Activated naive CD4-positive, alpha-beta T cell (primary cell): ENCODE measurements around the gene PGAM1.
"Not testable (repeated sequence)": the region's sequence is repeated elsewhere in the genome, so short reads cannot be mapped to it uniquely, and the experiment has no call there.

ENCODE experiments used
- DNase-seq, 4 experiments: peaks; one replicate each; lab custom pipeline; 2025; lab: John Stamatoyannopoulos, UW

PGAM1 gene

DNA sequence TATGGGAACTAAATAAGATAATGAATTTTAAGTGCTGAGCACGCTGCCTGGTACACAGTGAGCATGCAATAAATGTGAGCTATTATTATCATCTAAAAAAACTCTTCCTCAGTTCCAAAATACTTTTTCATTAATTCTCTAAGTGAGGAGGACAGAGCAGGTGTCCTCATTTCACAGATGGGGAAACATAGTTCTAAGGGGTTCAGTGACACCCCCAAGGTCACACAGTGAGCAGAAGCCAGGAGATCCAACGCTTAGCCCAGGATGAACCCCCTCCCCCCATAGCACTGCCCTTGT is 18.1 kb upstream of the PGAM1 start:
- no peak for DNase-seq

DNA sequence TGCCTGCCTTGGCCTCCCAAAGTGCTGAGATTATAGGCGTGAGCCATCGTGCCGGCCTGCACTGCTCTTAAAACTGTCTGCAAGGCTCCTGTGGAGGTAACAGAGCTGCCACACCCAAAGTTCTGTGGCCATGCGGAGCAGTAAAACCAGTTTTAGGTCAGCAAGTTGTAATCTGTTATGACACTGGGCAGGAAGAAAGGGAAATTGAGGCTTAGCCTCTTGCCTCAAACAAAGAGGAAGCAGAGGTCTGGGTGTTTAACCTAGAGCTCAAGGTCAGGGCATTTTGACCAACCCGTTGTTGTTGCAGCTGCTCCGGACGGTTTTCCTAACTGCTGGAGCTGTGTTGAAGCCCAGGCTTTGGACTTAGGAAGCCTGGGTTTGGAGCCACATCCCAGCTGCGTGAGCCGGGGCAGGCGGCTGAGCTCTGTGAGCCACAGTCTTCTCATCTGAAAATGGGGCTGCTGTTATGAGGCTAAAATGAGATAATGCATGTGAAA is 17.4 kb upstream of the PGAM1 start:
- no peak for DNase-seq

- DNase-seq: no peak
Measured at GRCh38 chr10:97411406-97411805, 14.6 kb upstream of the PGAM1 start.

DNA sequence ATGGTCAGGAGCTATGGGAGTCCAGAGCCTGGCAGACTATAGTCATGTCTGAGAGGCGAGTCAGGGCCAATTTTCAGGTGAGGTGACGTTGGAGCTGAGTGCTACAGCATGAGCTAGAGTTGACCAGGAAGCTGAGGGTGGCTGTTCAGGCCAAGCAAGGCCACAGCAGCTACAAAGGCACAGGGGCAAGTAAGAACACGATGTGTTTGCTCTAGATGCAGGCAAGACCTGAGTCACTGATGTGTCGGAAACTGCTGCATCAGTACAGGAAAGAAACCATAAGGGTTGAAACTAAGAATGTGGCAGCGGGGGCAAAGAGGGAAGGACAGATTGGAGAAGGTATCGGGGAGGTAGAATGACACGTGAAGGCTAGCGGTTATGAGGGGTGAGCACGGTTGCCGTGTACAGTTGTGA is 13.1 kb upstream of the PGAM1 start:
- no peak for DNase-seq

DNA sequence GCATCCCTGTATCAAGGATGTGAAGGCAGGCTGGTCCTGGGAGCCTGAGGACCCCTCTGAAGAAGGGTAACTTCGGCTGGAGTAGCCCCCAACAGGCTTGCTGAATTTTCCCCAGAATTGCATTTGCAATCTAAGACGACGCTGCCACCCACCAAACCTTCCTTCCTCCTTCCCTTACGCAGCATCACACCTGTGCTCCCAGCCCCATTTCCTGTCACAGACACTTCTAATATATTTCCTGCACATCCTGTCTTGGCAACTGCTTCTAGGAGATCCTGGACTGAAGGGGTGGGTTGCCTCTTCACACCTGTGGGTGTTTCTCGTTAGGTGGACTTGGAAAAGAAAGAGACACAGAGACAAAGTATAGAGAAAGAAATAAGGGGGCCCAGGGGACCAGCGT is 9.4 kb upstream of the PGAM1 start:
- DNase-seq: no peak

DNA sequence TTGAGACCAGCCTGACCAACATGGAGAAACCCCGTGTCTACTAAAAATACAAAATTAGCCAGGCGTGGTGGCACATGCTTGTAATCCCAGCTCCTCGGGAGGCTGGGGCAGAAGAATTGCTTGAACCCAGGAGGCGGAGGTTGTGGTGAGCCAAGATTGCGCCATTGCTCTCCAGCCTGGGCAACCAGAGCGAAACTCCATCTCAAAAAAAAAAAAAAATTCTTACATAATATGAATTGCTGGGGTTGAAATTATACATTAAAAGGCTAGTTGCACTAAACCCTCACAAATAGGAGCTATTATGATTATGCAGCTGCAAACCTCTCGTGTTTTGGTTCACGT is 2.3 kb upstream of the PGAM1 start:
- not testable (repeated sequence) for DNase-seq

GRCh38 chr10:97426776-97427570 is 982 bp downstream of the PGAM1 start:
- no peak for DNase-seq

GRCh38 chr10:97427571-97428179 is 1.7 kb downstream of the PGAM1 start:
- no peak for DNase-seq

DNA sequence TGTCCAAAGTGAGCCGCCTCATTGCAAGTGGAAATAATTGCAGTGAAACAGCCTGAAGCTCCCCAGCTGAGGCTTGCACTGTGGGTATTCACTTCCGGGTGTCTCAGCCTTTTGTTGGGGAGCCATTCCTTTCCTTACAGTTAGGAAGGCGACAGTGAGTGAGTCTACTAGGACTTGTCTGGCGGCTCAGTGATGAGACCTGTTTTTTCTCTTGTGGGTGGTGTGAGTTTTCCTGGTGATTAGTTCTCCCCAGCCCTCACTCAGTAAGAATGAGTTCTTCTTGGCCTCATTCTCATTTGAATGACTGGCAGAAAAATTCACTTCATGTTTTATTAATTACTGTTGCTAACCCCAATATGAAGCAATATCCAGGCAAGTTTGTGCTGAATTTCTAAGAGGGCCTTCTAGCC is 2.6 kb downstream of the PGAM1 start:
- DNase-seq: no peak

DNA sequence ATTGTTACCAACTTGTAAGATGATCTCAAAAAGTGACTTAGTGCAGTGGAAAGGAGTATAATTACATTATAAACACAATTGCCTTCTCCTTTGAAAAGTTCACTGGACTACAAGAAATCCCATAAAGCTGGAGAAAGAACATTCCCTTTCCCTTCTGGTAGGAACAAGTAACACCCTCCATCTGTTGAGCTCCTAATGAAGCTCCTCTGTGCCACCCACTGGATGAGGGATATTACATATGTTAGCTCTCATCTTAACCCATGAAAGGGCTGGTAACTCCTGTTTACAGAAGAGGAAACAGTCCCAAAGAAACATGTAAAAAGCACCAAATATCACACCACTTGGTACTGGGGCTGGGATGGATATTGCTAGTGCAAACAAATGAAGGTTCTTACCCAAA is 8.1 kb downstream of the PGAM1 start:
- DNase-seq: no peak

GRCh38 chr10:97434557-97434956 is 8.6 kb downstream of the PGAM1 start:
- DNase-seq: no peak

GRCh38 chr10:97435211-97435610 is 9.2 kb downstream of the PGAM1 start:
- DNase-seq: no peak

DNA sequence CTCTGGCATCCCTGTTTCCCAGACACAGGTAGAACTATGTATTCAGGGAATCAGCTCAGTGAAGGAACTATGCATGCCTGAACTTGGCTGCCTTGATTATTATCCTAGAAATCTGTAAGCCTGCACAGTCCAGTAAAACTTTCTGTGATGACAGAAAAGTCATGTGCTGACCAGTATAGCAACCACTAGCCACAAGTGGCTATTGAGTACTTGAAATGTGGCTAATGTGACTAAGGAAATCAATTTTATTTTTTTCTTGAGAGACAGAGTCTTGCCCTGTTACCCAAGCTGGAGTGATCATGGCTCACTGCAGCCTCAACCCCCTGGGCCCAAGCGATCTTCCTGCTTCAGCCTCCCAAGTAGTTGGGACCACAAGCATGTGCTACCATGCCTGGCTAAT is 16.3 kb downstream of the PGAM1 start:
- DNase-seq: no peak

DNA sequence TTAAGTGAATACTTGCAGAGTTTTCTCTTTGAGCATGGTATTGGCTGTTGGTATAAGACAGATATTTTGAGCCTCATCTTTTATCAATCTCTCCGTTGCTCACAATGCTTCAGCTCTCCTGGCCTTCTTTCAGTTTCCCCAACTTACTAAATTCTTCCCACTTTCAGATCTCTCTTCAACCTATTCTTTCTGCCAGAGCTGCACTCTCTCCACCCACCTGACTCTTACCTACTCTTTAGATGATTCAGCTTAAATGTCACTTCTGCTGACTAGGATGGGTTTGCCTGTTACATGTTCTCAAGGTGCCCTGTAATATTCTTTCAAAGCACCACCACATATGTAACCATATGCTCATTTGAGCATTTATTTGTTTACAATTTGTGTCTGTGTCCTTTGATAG is 18.2 kb downstream of the PGAM1 start:
- no peak for DNase-seq

DNA sequence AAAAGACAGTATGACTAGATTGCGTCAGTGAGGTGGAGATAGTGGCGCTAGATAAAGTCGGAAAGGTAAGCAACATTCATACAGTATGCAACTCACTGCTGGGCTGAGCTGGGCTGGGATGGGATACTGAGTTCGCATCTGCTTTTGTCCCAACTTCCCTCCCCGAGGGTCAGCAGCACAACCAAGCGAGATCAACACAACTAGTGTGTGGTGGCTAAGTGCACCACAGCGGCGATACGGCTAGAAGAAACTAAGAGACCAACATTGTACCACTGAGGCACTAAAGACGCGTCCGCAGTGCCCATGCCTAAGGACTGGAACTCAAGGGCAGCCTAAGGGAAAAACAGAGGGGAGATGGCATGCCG is 19.3 kb downstream of the PGAM1 start:
- no peak for DNase-seq

DNA sequence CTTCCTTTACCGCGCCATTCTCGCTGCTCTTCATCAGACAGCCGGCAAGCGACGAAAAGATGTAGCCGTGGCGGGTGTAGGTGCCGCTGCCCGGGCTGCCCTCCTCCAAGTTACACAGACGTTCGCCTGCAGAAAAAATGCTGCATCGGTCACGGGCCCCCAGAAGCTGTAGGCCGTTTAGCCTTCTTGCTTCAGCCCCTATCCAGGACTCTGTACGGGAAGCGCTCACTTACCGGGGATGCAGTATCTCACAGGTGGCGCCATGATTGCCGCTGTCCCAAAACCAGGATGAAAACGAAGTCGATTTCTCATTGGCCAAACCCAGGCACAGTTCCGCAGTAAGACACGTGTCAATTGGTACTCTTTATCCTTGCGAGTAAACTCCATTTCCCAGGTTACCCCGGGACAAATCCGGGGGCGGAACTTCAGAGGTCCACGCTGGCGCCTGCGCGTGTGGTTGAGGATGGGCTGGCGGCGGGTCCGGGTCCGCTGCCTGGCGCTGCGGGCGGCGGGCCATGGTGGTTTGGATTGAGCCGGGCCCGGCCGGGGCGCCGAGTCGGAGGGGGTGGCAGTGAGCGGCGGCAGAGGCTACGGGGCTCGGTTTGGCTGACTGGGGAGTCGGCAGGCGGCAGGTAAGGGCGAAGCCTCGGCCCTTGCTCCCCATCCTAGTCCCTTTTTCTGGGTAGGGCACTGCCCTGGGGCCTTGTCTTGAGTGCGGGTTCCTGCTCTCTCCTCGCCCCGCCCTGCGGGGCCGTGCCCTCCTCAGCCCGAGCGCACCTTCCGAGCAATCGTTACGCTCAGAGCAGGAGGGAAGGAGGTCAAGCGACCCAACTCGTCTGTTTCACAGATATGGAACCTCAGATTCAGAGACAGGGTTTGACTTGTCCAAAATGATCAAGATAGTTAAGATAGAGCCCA is 20.0 kb downstream of the PGAM1 start, which contains the start of the genes EXOSC1 and ZDHHC16:
TSS of gene EXOSC1 (minus strand) at position 285 of the 918 bp plus-strand sequence. CDS start at position 264, 21 bp downstream.
TSS of gene ZDHHC16 (plus strand) at position 454 of the 918 bp plus-strand sequence. CDS start 5,501 bp downstream, outside the sequence.
- peak; percentile 53 to 83 (median 72) for DNase-seq

GRCh38 chr10:97450828-97451227 is 24.8 kb downstream of the PGAM1 start:
- DNase-seq: no peak

DNA sequence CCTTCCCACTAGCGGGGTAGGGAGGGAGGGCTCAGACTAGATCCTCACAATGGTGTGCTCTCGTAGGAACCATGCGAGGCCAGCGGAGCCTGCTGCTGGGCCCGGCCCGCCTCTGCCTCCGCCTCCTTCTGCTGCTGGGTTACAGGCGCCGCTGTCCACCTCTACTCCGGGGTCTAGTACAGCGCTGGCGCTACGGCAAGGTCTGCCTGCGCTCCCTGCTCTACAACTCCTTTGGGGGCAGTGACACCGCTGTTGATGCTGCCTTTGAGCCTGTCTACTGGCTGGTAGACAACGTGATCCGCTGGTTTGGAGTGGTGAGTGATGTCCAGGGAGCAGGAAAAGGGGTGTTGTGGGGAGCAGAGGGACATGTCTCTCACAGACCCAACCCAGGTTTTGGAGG is 25.6 kb downstream of the PGAM1 start:
- no peak for DNase-seq

DNA sequence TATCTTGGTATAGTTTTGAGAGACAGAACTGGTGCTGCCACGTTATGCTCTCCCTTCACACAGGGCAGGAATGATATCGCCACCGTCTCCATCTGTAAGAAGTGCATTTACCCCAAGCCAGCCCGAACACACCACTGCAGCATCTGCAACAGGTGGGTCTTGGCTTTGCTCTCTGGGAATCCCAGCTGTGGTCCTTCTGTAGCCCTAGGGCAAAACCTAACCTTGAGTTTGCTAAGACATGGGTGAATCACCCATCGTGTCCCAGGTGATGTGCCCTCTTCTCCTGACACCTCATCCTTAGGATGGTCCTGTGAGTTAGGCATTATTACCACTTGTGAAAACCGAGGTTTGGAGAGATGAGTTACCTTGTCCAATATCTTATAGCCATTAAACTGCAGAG is 26.4 kb downstream of the PGAM1 start:
- no peak for DNase-seq

GRCh38 chr10:97454330-97455036 is 28.5 kb downstream of the PGAM1 start:
- DNase-seq: peak in 1 of 4 experiments; percentile 25

DNA sequence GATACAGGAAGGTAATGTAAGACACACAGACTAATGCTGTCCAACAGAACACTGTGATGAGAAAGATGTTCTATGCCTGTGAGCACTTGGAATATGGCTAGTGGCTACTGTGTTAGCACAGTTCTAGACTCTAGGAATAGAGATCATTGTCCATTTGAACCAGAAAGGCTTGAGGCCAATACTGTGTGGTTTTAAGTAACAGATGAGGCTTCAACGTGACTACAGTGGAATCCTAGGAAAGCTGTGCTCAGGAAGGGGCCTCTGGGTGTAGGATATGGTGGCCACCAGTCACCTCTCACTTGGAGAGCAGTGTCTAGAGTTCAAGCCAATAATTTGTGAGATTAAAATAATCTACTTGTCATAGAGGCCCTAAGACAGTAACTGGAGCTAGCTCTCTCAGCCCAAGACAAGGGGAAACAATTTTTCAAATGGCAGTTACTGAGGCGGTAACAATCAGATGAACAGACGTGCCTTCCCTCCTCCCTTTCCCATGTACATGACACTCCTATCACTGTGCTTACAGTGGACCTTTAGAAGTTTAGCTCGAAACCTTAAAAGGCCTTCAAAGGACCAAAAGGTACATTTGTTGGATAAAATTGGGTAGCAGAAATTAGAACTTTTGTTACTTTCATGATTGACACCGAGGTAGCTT is 30.2 kb downstream of the PGAM1 start:
- DNase-seq: no peak
